Mucosa of rectum (tissue), 2 donors: ENCODE measurements around the gene ZMPSTE24.
"Not testable (repeated sequence)": the region's sequence is repeated elsewhere in the genome, so short reads cannot be mapped to it uniquely, and the experiment has no call there.

Source experiments
- H3K27ac ChIP-seq, 2 donors: one replicate each; pipeline ENCODE4 v1.7.0; 2013; ENCODE audit warnings: inconsistent platforms in 2 of 2, low read depth in 2 of 2, low read length in 2 of 2
- H3K27me3 ChIP-seq, 2 donors: one replicate each; pipeline ENCODE4 v1.7.0; 2013; ENCODE audit warnings: low read length in 2 of 2; ENCODE audit not compliant: control insufficient read depth in 2 of 2, insufficient read depth in 2 of 2
- H3K36me3 ChIP-seq, 2 donors: one replicate each; pipeline ENCODE4 v1.7.0; 2013; ENCODE audit warnings: low read length in 2 of 2; ENCODE audit not compliant: control insufficient read depth in 2 of 2, insufficient read depth in 2 of 2
- H3K4me1 ChIP-seq, 2 donors: one replicate each; pipeline ENCODE4 v1.7.0; 2013; ENCODE audit warnings: low read length in 2 of 2, mild to moderate bottlenecking in 1 of 2; ENCODE audit not compliant: control insufficient read depth in 2 of 2, insufficient read depth in 2 of 2
- H3K4me3 ChIP-seq, 2 donors: one replicate each; pipeline ENCODE4 v1.7.0; 2013; ENCODE audit warnings: low read length in 2 of 2
- H3K9ac ChIP-seq, 2 donors: one replicate each; pipeline ENCODE4 v1.7.0; 2013; ENCODE audit warnings: low read length in 2 of 2, low read depth in 1 of 2, mild to moderate bottlenecking in 1 of 2
- H3K9me3 ChIP-seq, 2 donors: one replicate each; pipeline ENCODE4 v1.7.0; 2013; ENCODE audit warnings: low read length in 2 of 2; ENCODE audit not compliant: control insufficient read depth in 2 of 2
- donor health status: healthy.
- donor health status: Normal muscosa, but diverticular disease.

The ZMPSTE24 gene

GRCh38 chr1:40316595-40317393, 58.8 kb downstream of the ZMPSTE24 start, which contains the start of gene COL9A2:
Gene COL9A2 (minus strand): TSS chr1:40317286. CDS start chr1:40317197, 89 bp downstream.
- no peaks in the 10 kb centered on the region for H3K9me3 ChIP-seq
- H3K27ac ChIP-seq: no peak within 1 kb of the TSS
- H3K36me3 ChIP-seq: no peaks in the 10 kb centered on the region
- peaks cover 16 to 18% of the 10 kb centered on the region in 2 donors for H3K4me1 ChIP-seq
- peak within 1 kb of the TSS; percentile 53 to 69 for H3K4me3 ChIP-seq
- H3K9ac ChIP-seq: peak within 1 kb of the TSS; percentile 17 to 46
- peaks cover 25 to 31% of the 10 kb centered on the region in 2 donors for H3K27me3 ChIP-seq

DNA sequence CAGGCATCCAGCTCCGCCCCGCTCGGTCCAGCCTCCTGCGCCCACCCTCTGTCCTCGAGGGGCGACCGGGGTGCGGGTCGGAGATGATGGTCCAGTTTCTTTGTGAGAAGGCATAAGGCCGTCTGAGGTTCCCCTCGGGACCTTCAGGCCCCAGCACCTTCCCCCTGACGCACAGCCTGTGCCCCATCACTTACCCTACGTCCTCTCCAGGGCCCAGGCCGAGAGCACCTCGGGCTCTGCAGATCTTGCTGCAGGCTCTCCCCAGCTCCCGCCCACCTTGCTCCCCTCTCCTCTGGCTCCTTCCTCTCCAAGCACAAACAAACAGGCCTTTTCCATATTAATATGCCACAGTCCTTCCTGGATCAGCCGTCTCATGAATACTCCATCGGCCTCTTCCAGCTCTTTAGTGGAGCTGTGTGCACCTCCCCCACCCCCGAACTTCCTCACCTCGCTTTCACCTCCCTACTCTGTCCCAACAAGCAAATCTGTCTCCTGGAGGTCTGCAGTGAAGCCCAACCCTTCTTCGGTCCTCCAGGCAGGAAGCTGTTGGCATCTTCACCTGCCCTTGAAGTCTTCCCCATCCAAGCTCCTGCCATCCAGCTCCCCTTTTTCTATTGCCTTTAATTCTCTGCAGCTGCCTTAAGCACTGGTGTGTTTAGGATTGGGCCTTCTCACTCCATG, 59.5 kb downstream of the ZMPSTE24 start:
- no peak overlapping the region for H3K4me3 ChIP-seq
- H3K36me3 ChIP-seq: no peaks in the 10 kb centered on the region
- peaks cover 25 to 31% of the 10 kb centered on the region in 2 donors for H3K27me3 ChIP-seq

DNA sequence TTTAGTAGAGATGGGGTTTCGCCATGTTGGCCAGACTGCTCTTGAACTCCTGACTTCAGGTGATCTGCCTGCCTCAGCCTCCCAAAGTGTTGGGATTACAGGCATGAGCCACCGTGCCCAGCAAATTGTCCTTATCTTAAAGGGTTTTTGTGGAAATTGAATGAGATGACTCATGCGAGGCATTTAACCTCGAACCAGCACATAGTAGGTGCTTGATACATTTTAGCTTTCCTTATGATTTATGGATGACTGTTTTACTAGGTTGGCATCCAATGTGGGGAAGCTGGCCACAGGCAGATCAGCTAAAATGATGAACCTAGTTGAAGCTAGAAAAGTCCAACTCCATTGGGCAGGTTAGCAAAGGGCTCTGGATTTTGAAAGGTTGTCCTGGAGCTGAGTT, 60.4 kb downstream of the ZMPSTE24 start:
- Histone ChIP-seq H3K4me3 (no peak overlapping the region), H3K9ac (no peak overlapping the region), H3K27ac (no peak overlapping the region), H3K4me1 (peaks cover 8% of the 10 kb centered on the region in 2 donors), H3K9me3 (no peaks in the 10 kb centered on the region), H3K36me3 (no peaks in the 10 kb centered on the region), H3K27me3 (peaks cover 25 to 31% of the 10 kb centered on the region in 2 donors)

More for the DNA sequence above, 59.5 kb downstream of the ZMPSTE24 start:
- Histone ChIP-seq H3K9ac (no peak overlapping the region), H3K9me3 (no peaks in the 10 kb centered on the region), H3K4me1 (peaks cover 10 to 11% of the 10 kb centered on the region in 2 donors), H3K27ac (no peak overlapping the region)

GRCh38 chr1:40318970-40319621, 61.1 kb downstream of the ZMPSTE24 start:
- Histone ChIP-seq H3K9ac (no peak overlapping the region), H3K9me3 (no peaks in the 10 kb centered on the region), H3K36me3 (no peaks in the 10 kb centered on the region), H3K27me3 (peaks cover 25 to 31% of the 10 kb centered on the region in 2 donors), H3K4me1 (peaks cover 8% of the 10 kb centered on the region in 2 donors), H3K4me3 (no peak overlapping the region), H3K27ac (no peak overlapping the region)

GRCh38 chr1:40331403-40331802, 73.4 kb downstream of the ZMPSTE24 start:
- H3K27ac ChIP-seq, H3K9me3 ChIP-seq, H3K9ac ChIP-seq, H3K27me3 ChIP-seq, H3K4me1 ChIP-seq, H3K36me3 ChIP-seq, H3K4me3 ChIP-seq: not testable (repeated sequence)

DNA sequence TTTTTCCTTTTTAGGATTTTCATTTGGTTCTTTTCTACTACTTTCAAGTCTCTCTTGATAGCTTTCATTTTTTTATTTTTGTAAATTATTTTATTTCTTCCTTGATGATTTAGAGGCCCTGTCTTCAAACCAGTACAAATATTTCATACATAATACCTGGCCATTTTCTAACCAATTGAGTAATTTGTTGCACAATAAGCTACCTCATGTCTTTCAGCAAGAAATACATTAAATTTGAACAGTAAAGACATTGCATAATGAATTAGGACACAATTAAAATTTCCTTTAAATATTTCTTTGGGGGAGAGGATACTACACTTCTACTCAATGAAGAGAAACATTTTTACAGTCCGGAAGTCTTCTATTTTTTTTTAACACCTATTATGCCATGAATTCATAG, 74.7 kb downstream of the ZMPSTE24 start:
- Histone ChIP-seq H3K4me1 (peaks cover 0 to 4% of the 10 kb centered on the region in 2 donors), H3K4me3 (no peak overlapping the region), H3K36me3 (no peaks in the 10 kb centered on the region), H3K9ac (no peak overlapping the region), H3K27me3 (no peaks in the 10 kb centered on the region), H3K27ac (no peak overlapping the region), H3K9me3 (no peaks in the 10 kb centered on the region)

GRCh38 chr1:40337443-40337842, 79.4 kb downstream of the ZMPSTE24 start:
- Histone ChIP-seq H3K9ac (no peak overlapping the region), H3K9me3 (no peaks in the 10 kb centered on the region), H3K4me1 (peaks cover 0 to 4% of the 10 kb centered on the region in 2 donors), H3K27ac (no peak overlapping the region), H3K27me3 (peaks cover 0 to 4% of the 10 kb centered on the region in 2 donors), H3K4me3 (no peak overlapping the region), H3K36me3 (no peaks in the 10 kb centered on the region)

DNA sequence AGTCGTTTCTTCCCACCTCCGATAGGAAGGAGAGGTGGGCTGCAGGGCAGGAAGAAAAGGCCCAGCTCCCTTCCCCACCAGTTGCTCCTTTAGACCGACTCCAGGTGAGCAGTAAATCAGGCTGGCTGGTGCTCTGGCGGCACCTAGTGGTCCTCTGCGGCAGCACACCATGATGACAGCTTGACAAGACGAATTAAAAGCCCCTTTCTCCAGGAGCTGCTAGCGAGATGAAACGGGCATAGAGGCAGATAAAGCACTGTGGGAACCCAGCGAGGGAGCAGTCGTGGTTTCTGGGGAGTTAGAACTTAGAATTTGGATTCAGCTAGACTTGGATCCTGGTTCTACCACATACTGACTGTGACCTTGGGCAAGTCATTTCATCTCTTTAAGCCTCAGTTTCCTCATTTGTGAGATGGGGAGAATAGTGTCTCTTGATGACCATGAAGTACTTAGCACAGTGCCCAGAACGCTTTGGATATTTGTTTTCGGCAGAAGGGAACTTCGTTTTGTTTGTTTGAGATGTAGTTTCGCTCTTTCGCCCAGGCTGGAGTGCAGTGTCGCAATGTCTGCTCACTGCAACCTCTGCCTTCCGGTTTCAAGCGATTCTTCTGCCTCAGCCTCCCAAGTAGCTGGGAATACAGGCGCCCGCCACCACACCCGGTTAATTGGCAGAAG, 80.8 kb downstream of the ZMPSTE24 start:
- H3K4me3 ChIP-seq: peak overlapping the region in 1 of 2 donors; percentile 57
- no peak overlapping the region for H3K27ac ChIP-seq
- H3K36me3 ChIP-seq: no peaks in the 10 kb centered on the region
- H3K9me3 ChIP-seq: no peaks in the 10 kb centered on the region
- peaks cover 0 to 4% of the 10 kb centered on the region in 2 donors for H3K4me1 ChIP-seq
- peaks cover 0 to 4% of the 10 kb centered on the region in 2 donors for H3K27me3 ChIP-seq
- H3K9ac ChIP-seq: no peak overlapping the region

- peaks cover 0 to 4% of the 10 kb centered on the region in 2 donors for H3K27me3 ChIP-seq
- H3K36me3 ChIP-seq: no peaks in the 10 kb centered on the region
- H3K9me3 ChIP-seq: no peaks in the 10 kb centered on the region
- H3K27ac ChIP-seq: no peak overlapping the region
- no peak overlapping the region for H3K4me3 ChIP-seq
- no peak overlapping the region for H3K9ac ChIP-seq
- peaks cover 0 to 4% of the 10 kb centered on the region in 2 donors for H3K4me1 ChIP-seq
These were observed 81.6 kb downstream of the ZMPSTE24 start for GRCh38 chr1:40339420-40340323.
